ENCODE data around the gene FICD. TPM values are rescaled to one million over a fixed set of nuclear protein-coding genes. Genes with fewer than 3 reads are reported as not detected.

The FICD gene
- total RNA-seq, 2 donors from 2014 or later, result 4.6 to 6.3 TPM

DNA sequence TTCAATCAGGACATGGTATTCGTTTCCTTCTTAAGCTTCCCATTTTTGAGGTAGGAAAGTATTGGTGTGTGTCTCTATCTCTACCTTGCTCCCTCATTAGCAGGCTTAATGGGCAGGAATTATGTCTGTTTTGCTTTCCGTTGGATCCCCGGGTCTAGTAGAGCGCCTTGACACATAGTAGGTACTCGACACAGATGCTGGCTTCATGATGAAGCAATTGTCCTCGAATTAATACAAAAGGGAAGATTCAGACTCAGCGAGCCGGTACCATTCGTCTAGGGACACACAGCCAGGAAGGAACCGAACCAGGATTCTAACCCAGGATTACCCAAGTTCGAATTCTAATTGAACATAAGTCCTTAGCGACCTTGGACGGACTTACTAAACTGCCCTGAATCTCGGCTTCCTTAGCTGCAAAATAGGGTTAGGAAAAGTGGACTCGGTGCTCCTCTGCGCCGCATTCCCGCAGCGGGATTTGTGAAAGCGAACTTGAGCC is 46.8 kb downstream of the FICD start:
- intact Hi-C loops (cut with DNase I), result loop anchor here (5.0 to 10.0 kb wide), 3 partner anchors 293 to 533 kb away; partner anchors contain the start of genes ALKBH2 (in 2 of the 2), SSH1 (in 1 of the 2) and UNG (in 1 of the 2)
- no peak for DNase-seq
- ATAC-seq, result peak; percentile 0 to 1

GRCh38 chr12:108562348-108563135 is 47.5 kb downstream of the FICD start, which contains the start of gene ISCU:
ISCU (plus strand) TSS chr12:108562596; CDS start chr12:108562623, 27 bp downstream.
- intact Hi-C loops (cut with DNase I), result loop anchor here (1.0 to 10.0 kb wide), 4 partner anchors 56 to 532 kb away; partner anchors contain the start of genes ALKBH2 (in 2 of the 2), SSH1 (in 1 of the 2) and UNG (in 1 of the 2)
- ATAC-seq (peak; percentile 92 to 96), DNase-seq (peak; percentile 98)

DNA sequence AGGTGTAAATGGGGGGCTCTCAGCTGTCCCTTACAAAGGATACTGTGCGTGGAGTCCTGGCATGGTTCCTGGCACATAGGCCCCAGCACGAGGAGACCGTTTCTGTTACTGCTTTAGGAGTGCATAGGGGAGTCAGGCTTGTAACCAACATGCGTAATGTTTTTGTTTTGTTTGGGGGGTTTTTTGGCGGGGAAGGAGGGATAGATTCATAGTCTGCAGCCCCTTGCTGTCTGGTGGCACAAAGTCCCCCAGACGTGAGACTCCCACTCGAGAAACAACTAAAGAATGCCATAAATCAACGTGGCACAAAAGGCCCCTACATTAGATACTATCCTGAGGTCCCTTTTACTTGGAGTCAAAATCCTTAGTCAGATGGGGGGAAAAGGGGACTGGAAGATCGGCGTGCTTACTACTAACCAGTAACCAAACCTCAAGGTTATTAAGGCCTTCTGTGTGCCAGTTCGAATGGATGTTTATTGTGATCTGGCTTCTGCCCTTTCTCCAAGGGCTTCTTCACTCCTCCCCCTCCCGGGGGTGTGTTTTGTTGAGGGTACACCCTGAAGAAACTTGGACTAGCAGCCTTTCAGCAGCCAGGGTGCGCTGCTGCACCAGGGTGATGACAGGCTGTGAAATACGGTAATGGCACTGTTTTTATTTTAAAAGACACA is 48.2 kb downstream of the FICD start:
- intact Hi-C loops (cut with DNase I), result loop anchor here (1.0 to 10.0 kb wide), 4 partner anchors 55 to 532 kb away; partner anchors contain the start of genes ALKBH2 (in 2 of the 2), SSH1 (in 1 of the 2) and UNG (in 1 of the 2)
- peak; percentile 90 for DNase-seq
- ATAC-seq, result peak; percentile 50 to 63

GRCh38 chr12:108563804-108564151 is 48.7 kb downstream of the FICD start:
- no peak for DNase-seq
- intact Hi-C loops (cut with DNase I), result loop anchor here (1.0 to 10.0 kb wide), 4 partner anchors 55 to 531 kb away; partner anchors contain the start of genes ALKBH2 (in 2 of the 2), SSH1 (in 1 of the 2) and UNG (in 1 of the 2)
- no peak for ATAC-seq

DNA sequence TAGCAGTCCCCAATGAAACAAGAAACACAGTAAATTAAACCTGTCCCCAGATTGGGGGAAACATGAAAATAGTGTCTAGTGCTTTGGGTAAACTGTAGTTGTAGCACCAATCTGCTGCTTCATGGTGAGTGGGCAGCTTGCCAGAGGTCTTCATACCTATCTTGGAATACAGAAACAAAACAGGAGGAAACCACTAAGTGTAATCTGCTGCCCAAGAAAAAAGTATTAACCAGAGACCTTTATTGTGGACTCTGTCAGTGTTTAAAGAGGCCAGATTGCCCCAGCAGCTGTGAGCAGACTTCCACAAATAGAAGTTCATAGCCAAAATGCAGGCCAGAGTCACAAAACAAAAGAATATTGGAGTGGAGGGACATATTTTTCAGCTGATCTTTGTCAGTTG is 49.6 kb downstream of the FICD start:
- DNase-seq, result no peak
- intact Hi-C loops (cut with DNase I), result loop anchor here (5.0 to 10.0 kb wide), 6 partner anchors 53 to 530 kb away; partner anchors contain the start of genes ALKBH2 (in 2 of the 2), SSH1 (in 1 of the 2) and UNG (in 1 of the 2)
- ATAC-seq, result no peak

DNA sequence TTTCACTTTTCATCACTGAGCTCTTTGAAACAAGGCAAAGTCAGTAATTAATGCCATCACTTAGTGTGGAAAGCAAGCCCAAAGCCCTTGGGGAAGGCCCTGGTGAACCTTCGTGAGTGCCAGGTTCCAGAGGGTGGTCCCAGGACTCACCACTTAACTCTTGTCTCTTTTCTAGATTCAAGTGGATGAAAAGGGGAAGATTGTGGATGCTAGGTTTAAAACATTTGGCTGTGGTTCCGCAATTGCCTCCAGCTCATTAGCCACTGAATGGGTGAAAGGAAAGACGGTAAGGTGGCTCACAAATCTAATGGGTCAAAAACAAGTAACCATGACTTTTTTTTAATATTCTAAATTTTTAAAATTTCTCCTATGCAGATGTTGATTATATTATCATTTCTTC is 50.1 kb downstream of the FICD start:
- intact Hi-C loops (cut with DNase I), result loop anchor here (5.0 to 10.0 kb wide), 5 partner anchors 52 to 530 kb away; partner anchors contain the start of genes ALKBH2 (in 1 of the 2), SSH1 (in 1 of the 2) and UNG (in 1 of the 2)
- ATAC-seq, result no peak

DNA sequence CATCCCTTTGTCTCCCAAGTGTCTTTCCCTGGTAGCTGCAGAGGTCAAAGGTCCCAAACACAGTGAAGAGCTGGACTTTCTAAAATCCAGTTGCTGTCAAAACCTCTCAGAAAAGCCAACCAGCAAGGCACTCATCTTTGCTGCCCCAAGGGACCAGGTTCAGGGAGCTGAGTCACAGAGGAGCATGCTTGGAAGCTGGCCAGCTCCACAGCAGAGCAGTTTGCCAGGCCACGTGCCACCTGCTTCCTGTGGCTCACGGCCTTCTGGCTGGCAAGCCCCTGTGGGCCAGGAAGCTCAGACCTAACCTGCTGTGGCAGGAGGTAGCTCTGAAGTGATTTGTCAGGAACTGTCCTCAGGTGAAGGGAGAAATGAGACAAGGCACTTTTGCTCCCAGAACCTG is 50.9 kb downstream of the FICD start:
- peak; percentile 66 for DNase-seq
- ATAC-seq, result no peak
- intact Hi-C loops (cut with DNase I), result loop anchor here (5.0 to 10.0 kb wide), 5 partner anchors 51 to 529 kb away; partner anchors contain the start of genes ALKBH2 (in 1 of the 2), SSH1 (in 1 of the 2) and UNG (in 1 of the 2)

More for the DNA sequence above, 50.1 kb downstream of the FICD start:
- DNase-seq, result no peak

DNA sequence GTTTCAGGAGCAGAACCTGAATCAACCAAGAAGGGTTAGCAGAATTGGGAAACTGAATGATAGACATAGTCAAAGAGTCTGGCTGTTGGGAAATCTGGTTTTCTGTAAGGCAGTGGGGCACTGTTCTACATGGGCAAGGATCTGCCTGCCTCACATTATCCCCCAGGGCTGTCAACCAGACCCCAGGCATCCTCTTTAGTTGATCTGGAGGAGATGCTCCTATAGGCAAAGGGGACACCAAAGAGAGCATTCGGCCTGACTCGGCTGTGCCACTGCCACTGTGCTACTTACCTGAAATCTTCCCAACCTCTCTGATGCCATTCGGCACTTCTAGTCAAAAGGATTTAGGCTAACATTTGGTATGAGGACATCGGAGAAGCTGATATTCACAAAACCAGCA is 51.4 kb downstream of the FICD start:
- intact Hi-C loops (cut with DNase I), result loop anchor here (5.0 to 10.0 kb wide), 5 partner anchors 51 to 528 kb away; partner anchors contain the start of genes ALKBH2 (in 1 of the 2), SSH1 (in 1 of the 2) and UNG (in 1 of the 2)
- DNase-seq (no peak), ATAC-seq (no peak)

- no peak for ATAC-seq
- intact Hi-C loops (cut with DNase I), result loop anchor here (5.0 to 10.0 kb wide), 5 partner anchors 50 to 527 kb away; partner anchors contain the start of genes ALKBH2 (in 1 of the 2), SSH1 (in 1 of the 2) and UNG (in 1 of the 2)
- no peak for DNase-seq
These were observed 52.6 kb downstream of the FICD start for GRCh38 chr12:108567406-108568337.

DNA sequence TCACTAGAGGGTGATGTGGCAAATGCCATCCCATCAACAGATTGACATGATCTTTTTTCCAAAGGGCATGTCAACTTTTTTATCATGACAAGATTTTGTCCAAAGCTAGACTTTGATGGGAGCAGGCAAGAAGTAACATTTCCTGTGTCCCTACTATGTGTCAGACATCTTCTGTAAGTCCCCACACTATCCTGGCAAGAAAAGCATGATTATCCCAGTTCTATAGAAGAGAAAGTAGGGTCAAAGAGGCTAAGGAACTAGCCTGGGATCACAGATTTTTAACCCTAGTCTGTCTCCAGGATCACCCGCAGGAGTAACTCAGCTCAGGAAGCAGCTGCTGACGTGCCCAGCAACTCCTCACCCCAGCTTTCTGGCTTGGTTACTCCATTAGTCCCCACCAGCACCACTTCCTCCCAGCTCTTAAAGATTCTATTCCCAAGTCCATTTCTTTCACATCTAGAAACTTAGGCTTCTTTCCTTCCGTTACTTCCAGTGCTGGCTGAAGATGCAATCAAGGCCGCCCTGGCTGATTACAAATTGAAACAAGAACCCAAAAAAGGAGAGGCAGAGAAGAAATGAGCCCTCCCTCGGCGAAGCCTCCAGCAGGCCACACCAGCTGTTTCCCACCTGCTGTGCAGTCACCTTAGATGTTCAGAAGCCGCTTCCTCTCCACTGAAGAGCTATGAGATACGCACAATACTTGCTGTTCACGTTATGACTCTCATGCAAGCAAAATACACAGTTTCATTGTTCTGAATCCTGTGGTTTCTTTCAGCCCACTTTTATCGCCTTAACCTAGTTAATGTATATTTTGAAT is 53.5 kb downstream of the FICD start:
- ATAC-seq (no peak), DNase-seq (no peak)
- intact Hi-C loops (cut with DNase I), result loop anchor here (5.0 to 10.0 kb wide), 5 partner anchors 49 to 526 kb away; partner anchors contain the start of genes ALKBH2 (in 1 of the 2), SSH1 (in 1 of the 2) and UNG (in 1 of the 2)

Other genes starting within 250 kb of the FICD start
- gene CMKLR1, start 176.0 kb upstream of the FICD start, total RNA-seq, result 10 to 100 TPM; 11.3 to 16.1 TPM
- 10 to 100 TPM; 24.5 to 25.3 TPM for gene SART3, start 45.9 kb downstream of the FICD start, total RNA-seq
- 100 to 1,000 TPM; 241 to 261 TPM for gene ISCU, start 47.3 kb downstream of the FICD start, total RNA-seq
- gene TMEM119, start 82.8 kb downstream of the FICD start, total RNA-seq, result 1 to 10 TPM; 3.0 to 4.3 TPM
- gene SELPLG, start 118.6 kb downstream of the FICD start, total RNA-seq, result 10 to 100 TPM in 1 of 2 donors, 1 to 10 TPM in 1; 4.5 to 12.5 TPM
- 100 to 1,000 TPM in 1 of 2 donors, 10 to 100 TPM in 1; 95.0 to 109 TPM for gene CORO1C, start 216.2 kb downstream of the FICD start, total RNA-seq

Data from left cardiac atrium (tissue), 4 donors.